Measurements from ENCODE around the gene FAM187B.

- TF ChIP-seq CTCF (conservative IDR thresholded peaks at IDR 0.05 in 1 of 2, IDR thresholded peaks at IDR 0.05 in 1 of 2; ENCODE audit: extremely low read depth in 1 of 2, insufficient read depth in 1 of 2, low read depth in 1 of 2, low read length in 2 of 2): no peak
- no peak for TF ChIP-seq EZH2 (IDR thresholded peaks at IDR 0.05; ENCODE audit: borderline replicate concordance, low read length)
Observed at GRCh38 chr19:35199481-35199880, 29.1 kb downstream of the FAM187B start.

Measured in mammary epithelial cell (primary cell).